Transverse colon (tissue), 3 donors: ENCODE data around the gene MYH10.

ENCODE experiments used
- EP300 ChIP-seq: sonication (generic); formaldehyde crosslinking; IDR thresholded peaks from one replicate; pipeline ENCODE4 v1.6.1; 2017; ENCODE audit warnings: antibody characterized with exemption, low read depth
- TF ChIP-seq, protein P1 (sequence below), 5 experiments: fragments of 200-600 bp in 3 of 5; fragments of 450-650 bp in 2 of 5; sonication (generic) in 3 of 5; IDR thresholded peaks; 1 replicate in 2 of 5; 2 replicates in 3 of 5; pipeline ENCODE4 v1.5.1; 2016 to 2017; ENCODE audit warnings: antibody characterized with exemption in 5 of 5, inconsistent platforms in 3 of 5, mild to moderate bottlenecking in 2 of 5, moderate library complexity in 1 of 5

DNA sequence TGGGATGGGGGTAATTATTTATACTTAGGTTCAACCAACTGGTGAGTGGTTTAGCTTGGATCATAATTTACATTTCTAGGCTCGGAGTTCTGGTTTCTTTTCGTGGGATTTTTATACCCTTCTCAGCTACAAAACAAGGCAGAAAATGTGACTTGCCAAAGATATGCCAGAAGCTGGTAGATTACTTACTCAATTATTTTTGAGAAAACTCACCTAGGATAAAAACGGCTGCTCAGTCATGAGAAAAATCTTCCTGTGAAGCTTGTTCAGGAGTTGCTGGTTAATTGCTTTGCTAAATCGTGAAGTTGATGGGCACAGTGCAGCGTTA is 193.7 kb downstream of the MYH10 start:
- no peak for TF ChIP-seq EP300
- TF ChIP-seq, protein P1, sequence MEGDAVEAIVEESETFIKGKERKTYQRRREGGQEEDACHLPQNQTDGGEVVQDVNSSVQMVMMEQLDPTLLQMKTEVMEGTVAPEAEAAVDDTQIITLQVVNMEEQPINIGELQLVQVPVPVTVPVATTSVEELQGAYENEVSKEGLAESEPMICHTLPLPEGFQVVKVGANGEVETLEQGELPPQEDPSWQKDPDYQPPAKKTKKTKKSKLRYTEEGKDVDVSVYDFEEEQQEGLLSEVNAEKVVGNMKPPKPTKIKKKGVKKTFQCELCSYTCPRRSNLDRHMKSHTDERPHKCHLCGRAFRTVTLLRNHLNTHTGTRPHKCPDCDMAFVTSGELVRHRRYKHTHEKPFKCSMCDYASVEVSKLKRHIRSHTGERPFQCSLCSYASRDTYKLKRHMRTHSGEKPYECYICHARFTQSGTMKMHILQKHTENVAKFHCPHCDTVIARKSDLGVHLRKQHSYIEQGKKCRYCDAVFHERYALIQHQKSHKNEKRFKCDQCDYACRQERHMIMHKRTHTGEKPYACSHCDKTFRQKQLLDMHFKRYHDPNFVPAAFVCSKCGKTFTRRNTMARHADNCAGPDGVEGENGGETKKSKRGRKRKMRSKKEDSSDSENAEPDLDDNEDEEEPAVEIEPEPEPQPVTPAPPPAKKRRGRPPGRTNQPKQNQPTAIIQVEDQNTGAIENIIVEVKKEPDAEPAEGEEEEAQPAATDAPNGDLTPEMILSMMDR (IDR thresholded peaks at IDR 0.05), result no peak
